HuH-7 (cell line): ENCODE measurements around the gene KLHL29.

Experiments
- DNase-seq: peaks from one replicate; pipeline ENCODE4 v3.0.0; 2011; ENCODE audit warnings: low spot score

KLHL29 gene

GRCh38 chr2:23684395-23685176 lies 299.6 kb downstream of the KLHL29 start:
- no peak for DNase-seq

- DNase-seq, result no peak
Measured at GRCh38 chr2:23685181-23685580, 300.2 kb downstream of the KLHL29 start.

- no peak for DNase-seq
Measured at GRCh38 chr2:23685706-23686105, 300.7 kb downstream of the KLHL29 start.

- DNase-seq, result no peak
Measured at GRCh38 chr2:23686405-23687029, 301.5 kb downstream of the KLHL29 start.

- no peak for DNase-seq
Measured at GRCh38 chr2:23687214-23687613, 302.2 kb downstream of the KLHL29 start.

GRCh38 chr2:23687713-23688112 lies 302.7 kb downstream of the KLHL29 start:
- DNase-seq, result no peak

GRCh38 chr2:23688486-23689130 lies 303.6 kb downstream of the KLHL29 start:
- DNase-seq, result no peak

GRCh38 chr2:23689131-23689700 lies 304.2 kb downstream of the KLHL29 start:
- DNase-seq, result no peak

GRCh38 chr2:23689891-23690290 lies 304.9 kb downstream of the KLHL29 start:
- DNase-seq, result no peak

GRCh38 chr2:23690421-23691105 lies 305.6 kb downstream of the KLHL29 start:
- no peak for DNase-seq

- no peak for DNase-seq
Measured at GRCh38 chr2:23691106-23691470, 306.1 kb downstream of the KLHL29 start.

- DNase-seq, result no peak
Measured at GRCh38 chr2:23691565-23691964, 306.6 kb downstream of the KLHL29 start.

- DNase-seq, result no peak
Measured at GRCh38 chr2:23692263-23692662, 307.3 kb downstream of the KLHL29 start.

GRCh38 chr2:23692851-23693605 lies 308.0 kb downstream of the KLHL29 start:
- no peak for DNase-seq

- DNase-seq, result no peak
Measured at GRCh38 chr2:23693606-23693951, 308.6 kb downstream of the KLHL29 start.

- no peak for DNase-seq
Measured at GRCh38 chr2:23694058-23695045, 309.4 kb downstream of the KLHL29 start.

GRCh38 chr2:23695214-23695889 lies 310.4 kb downstream of the KLHL29 start:
- no peak for DNase-seq

- no peak for DNase-seq
Measured at GRCh38 chr2:23695890-23696751, 311.1 kb downstream of the KLHL29 start.

GRCh38 chr2:23696752-23697045 lies 311.7 kb downstream of the KLHL29 start:
- no peak for DNase-seq
